GM21447 (cell line): ENCODE data around the gene EMILIN1.
"Not testable (repeated sequence)": the region's sequence is repeated elsewhere in the genome, so short reads cannot be mapped to it uniquely, and the experiment has no call there.

Experiments used
- ATAC-seq: cut with Tn5 transposase; IDR thresholded peaks from one replicate; pipeline ENCODE4 v1.9.1; 2021; ENCODE audit not compliant: unreplicated experiment

The EMILIN1 gene

GRCh38 chr2:27119330-27119670 lies 40.9 kb downstream of the EMILIN1 start:
- not testable (repeated sequence) for ATAC-seq

GRCh38 chr2:27121906-27122305 lies 43.5 kb downstream of the EMILIN1 start:
- ATAC-seq = no peak

GRCh38 chr2:27122791-27123190 lies 44.4 kb downstream of the EMILIN1 start:
- no peak for ATAC-seq

GRCh38 chr2:27123302-27124150 lies 45.1 kb downstream of the EMILIN1 start, which contains the start of gene ABHD1:
Gene ABHD1 (plus strand): TSS chr2:27123815. CDS start chr2:27123949, 134 bp downstream.
- no peak for ATAC-seq

GRCh38 chr2:27125104-27125503 lies 46.7 kb downstream of the EMILIN1 start:
- no peak for ATAC-seq

- ATAC-seq = no peak
Measured at GRCh38 chr2:27126252-27126710, 47.9 kb downstream of the EMILIN1 start.

GRCh38 chr2:27127883-27128667 lies 49.7 kb downstream of the EMILIN1 start:
- no peak for ATAC-seq

- no peak for ATAC-seq
Measured at GRCh38 chr2:27128668-27129571, 50.5 kb downstream of the EMILIN1 start.

GRCh38 chr2:27130396-27130795 lies 52.0 kb downstream of the EMILIN1 start:
- no peak for ATAC-seq

- no peak for ATAC-seq
Measured at GRCh38 chr2:27131429-27131828, 53.0 kb downstream of the EMILIN1 start.

- ATAC-seq = no peak
Measured at GRCh38 chr2:27133195-27133875, 54.9 kb downstream of the EMILIN1 start.

- ATAC-seq = peak; percentile 74
Measured at GRCh38 chr2:27133905-27134780, 55.7 kb downstream of the EMILIN1 start, which contains the start of gene PREB. Gene PREB (minus strand): TSS chr2:27134636. CDS start chr2:27134421, 215 bp downstream.

GRCh38 chr2:27134781-27135477 lies 56.5 kb downstream of the EMILIN1 start:
- no peak for ATAC-seq

- ATAC-seq = no peak
Measured at GRCh38 chr2:27135478-27135955, 57.1 kb downstream of the EMILIN1 start.
